ENCODE measurements around the gene C8A. TPM values are rescaled to one million over a fixed set of nuclear protein-coding genes. Genes with fewer than 3 reads are reported as not detected.

Gene C8A
- total RNA-seq, 2 experiments from 2014 or later = not detected

DNA sequence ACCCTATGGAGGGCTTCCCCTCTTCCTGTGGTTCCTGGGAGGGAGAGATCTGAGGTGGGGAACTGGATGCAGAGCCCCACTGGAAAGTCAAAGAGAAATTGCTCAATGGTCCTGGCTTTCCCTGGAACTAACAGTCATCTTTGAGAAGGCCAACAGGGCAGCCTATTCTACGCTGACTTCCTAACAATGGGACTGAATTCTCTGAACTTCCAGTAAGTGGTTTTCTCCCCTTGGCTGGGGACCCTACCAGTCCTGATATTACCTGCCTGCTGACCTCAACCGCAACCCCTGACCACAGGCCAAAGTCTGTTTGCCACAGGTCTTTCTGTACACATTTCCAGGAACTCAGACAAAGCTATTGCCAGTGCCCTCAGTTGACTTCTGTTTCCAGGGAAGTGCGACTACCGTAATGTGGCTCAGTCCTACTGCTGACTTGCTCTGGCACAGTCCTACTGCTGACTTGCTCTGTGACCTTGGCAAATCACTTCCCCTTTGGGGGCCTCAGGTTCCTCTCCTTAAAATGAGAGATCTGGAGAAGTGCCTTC lies 55.9 kb downstream of the C8A start:
- no peaks in the 10 kb centered on the region for H3K36me3 ChIP-seq (ENCODE audit: insufficient read depth, low read length)
- ChIA-PET POLR2A (no interaction called here), CTCF (no interaction called here)
- no peak overlapping the region for H3K4me3 ChIP-seq (ENCODE audit: low read length)
- H3K27me3 ChIP-seq (ENCODE audit: control insufficient read depth in 1 of 2, insufficient read depth in 2 of 2, low read length in 2 of 2) = no peaks in the 10 kb centered on the region
- intact Hi-C loops (cut with DNase I, micrococcal nuclease) = no loop called here
- no peak overlapping the region for H3K27ac ChIP-seq (ENCODE audit: low read depth in 1 of 2, low read length in 2 of 2)
- no peak for ATAC-seq (ENCODE audit: poor library complexity)
- TF ChIP-seq, protein P1, sequence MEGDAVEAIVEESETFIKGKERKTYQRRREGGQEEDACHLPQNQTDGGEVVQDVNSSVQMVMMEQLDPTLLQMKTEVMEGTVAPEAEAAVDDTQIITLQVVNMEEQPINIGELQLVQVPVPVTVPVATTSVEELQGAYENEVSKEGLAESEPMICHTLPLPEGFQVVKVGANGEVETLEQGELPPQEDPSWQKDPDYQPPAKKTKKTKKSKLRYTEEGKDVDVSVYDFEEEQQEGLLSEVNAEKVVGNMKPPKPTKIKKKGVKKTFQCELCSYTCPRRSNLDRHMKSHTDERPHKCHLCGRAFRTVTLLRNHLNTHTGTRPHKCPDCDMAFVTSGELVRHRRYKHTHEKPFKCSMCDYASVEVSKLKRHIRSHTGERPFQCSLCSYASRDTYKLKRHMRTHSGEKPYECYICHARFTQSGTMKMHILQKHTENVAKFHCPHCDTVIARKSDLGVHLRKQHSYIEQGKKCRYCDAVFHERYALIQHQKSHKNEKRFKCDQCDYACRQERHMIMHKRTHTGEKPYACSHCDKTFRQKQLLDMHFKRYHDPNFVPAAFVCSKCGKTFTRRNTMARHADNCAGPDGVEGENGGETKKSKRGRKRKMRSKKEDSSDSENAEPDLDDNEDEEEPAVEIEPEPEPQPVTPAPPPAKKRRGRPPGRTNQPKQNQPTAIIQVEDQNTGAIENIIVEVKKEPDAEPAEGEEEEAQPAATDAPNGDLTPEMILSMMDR (IDR thresholded peaks at IDR 0.05) = no peak
- Mint-ChIP-seq H3K4me3 (no peak overlapping the region), H3K9me3 (no peaks in the 10 kb centered on the region), H3K27me3 (no peaks in the 10 kb centered on the region), H3K36me3 (ENCODE audit: low read depth) (no peaks in the 10 kb centered on the region), H3K27ac (no peak overlapping the region), H3K4me1 (ENCODE audit: low read depth) (no peaks in the 10 kb centered on the region)
- no peaks in the 10 kb centered on the region for H3K9me3 ChIP-seq (ENCODE audit: control insufficient read depth in 1 of 2, insufficient read depth in 1 of 2, low read length in 2 of 2)
- no peaks in the 10 kb centered on the region for H3K4me1 ChIP-seq (ENCODE audit: insufficient read depth, low read length)
- DNase-seq = peak in 1 of 14 experiments; percentile 1

DNA sequence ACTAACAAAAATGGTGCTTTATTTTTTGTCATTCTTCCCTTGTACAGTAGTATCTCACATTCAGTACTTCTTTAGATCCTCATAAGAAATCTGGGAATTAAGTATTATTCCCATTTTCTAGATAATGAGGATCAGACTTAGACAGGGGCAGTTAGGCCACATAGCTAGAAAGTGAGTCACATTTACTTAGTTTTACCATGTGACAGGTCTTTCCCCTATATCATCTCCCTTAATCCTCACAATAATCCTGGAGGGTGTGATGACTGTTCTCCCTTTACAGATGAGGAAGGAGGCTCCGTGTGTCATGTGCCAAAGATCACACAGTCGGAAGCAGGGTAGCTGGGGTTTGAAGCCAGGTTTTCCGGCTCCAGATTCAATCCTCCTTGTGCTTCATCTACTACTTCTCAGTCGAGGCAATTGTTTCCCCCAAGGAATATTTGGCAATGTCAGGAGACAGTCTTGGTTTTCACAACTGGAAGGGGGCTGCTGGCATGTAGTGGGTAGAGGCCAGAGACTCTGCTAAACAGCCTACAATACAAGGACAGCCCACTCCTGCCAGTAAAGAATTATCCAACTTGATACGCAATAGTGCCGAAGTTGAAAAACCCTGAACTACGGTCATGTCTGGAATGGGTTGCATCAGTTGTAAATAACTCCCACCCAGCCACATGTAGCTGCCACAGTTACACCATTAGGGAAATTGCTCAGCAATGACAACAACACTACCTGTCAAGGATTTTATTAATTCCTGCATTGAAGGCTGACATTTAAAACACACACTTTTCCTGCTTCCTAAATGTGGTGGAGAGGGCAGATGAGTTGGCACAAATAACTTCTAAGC lies 56.7 kb downstream of the C8A start:
- H3K4me3 Mint-ChIP-seq = no peak overlapping the region
- no peaks in the 10 kb centered on the region for H3K27me3 Mint-ChIP-seq
- no peak for DNase-seq
- no peaks in the 10 kb centered on the region for H3K4me1 ChIP-seq (ENCODE audit: insufficient read depth, low read length)
- no peaks in the 10 kb centered on the region for H3K36me3 ChIP-seq (ENCODE audit: insufficient read depth, low read length)
- no peak overlapping the region for H3K4me3 ChIP-seq (ENCODE audit: low read length)
- H3K36me3 Mint-ChIP-seq (ENCODE audit: low read depth) = no peaks in the 10 kb centered on the region
- no peaks in the 10 kb centered on the region for H3K9me3 Mint-ChIP-seq
- intact Hi-C loops (cut with DNase I, micrococcal nuclease) = no loop called here
- H3K27me3 ChIP-seq (ENCODE audit: control insufficient read depth in 1 of 2, insufficient read depth in 2 of 2, low read length in 2 of 2) = no peaks in the 10 kb centered on the region
- POLR2A ChIA-PET = no interaction called here
- TF ChIP-seq, protein P1 (IDR thresholded peaks at IDR 0.05) = no peak
- no peaks in the 10 kb centered on the region for H3K4me1 Mint-ChIP-seq (ENCODE audit: low read depth)
- no peak overlapping the region for H3K27ac Mint-ChIP-seq
- H3K27ac ChIP-seq (ENCODE audit: low read depth in 1 of 2, low read length in 2 of 2) = no peak overlapping the region
- ATAC-seq (ENCODE audit: poor library complexity) = no peak
- CTCF ChIA-PET = no interaction called here
- no peaks in the 10 kb centered on the region for H3K9me3 ChIP-seq (ENCODE audit: control insufficient read depth in 1 of 2, insufficient read depth in 1 of 2, low read length in 2 of 2)

DNA sequence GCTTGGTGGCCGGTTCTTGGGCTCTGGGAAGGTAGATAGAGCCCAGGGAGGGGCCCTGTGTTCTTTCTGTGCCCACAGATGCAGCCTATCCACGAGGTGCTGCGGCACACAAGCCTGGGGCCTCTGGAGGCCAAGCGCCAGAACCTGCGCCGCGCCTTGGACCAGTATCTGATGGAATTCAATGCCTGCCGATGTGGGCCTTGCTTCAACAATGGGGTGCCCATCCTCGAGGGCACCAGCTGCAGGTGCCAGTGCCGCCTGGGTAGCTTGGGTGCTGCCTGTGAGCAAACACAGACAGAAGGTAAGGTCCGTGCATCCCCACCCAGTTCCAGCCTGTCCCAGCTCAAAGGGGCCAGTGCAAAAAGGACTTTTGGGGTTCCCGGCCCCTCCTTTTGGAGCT lies 57.7 kb downstream of the C8A start:
- Mint-ChIP-seq H3K9me3 (no peaks in the 10 kb centered on the region), H3K4me1 (ENCODE audit: low read depth) (no peaks in the 10 kb centered on the region), H3K36me3 (ENCODE audit: low read depth) (no peaks in the 10 kb centered on the region), H3K27ac (no peak overlapping the region), H3K4me3 (no peak overlapping the region), H3K27me3 (no peaks in the 10 kb centered on the region)
- no peak for ATAC-seq (ENCODE audit: poor library complexity)
- H3K27ac ChIP-seq (ENCODE audit: low read depth in 1 of 2, low read length in 2 of 2) = no peak overlapping the region
- no peaks in the 10 kb centered on the region for H3K27me3 ChIP-seq (ENCODE audit: control insufficient read depth in 1 of 2, insufficient read depth in 2 of 2, low read length in 2 of 2)
- CTCF ChIA-PET = no interaction called here
- no peak for DNase-seq
- intact Hi-C loops (cut with DNase I, micrococcal nuclease) = no loop called here
- H3K9me3 ChIP-seq (ENCODE audit: control insufficient read depth in 1 of 2, insufficient read depth in 1 of 2, low read length in 2 of 2) = no peaks in the 10 kb centered on the region
- POLR2A ChIA-PET = no interaction called here
- no peak overlapping the region for H3K4me3 ChIP-seq (ENCODE audit: low read length)
- no peaks in the 10 kb centered on the region for H3K36me3 ChIP-seq (ENCODE audit: insufficient read depth, low read length)
- H3K4me1 ChIP-seq (ENCODE audit: insufficient read depth, low read length) = no peaks in the 10 kb centered on the region
- TF ChIP-seq, protein P1 (IDR thresholded peaks at IDR 0.05) = no peak

Measured in CD4-positive, alpha-beta T cell (primary cell).